OCI-LY7 (cell line): Measurements from ENCODE around the gene PEX10. TPM values are rescaled to one million over a fixed set of nuclear protein-coding genes. Genes with fewer than 3 reads are reported as not detected.

Experiments used
- BruUV-seq: library from RNA; stranded (reverse); fragments of 400-500 nt; replicated peaks from 2 replicates; lab custom pipeline; 2021; lab: Mats Ljungman, UMichigan
- CTCF ChIA-PET: fragments of 300-600 bp; sonication (Branson Sonifier 250); formaldehyde crosslinking; loops from one replicate; lab custom pipeline; 2022; ENCODE audit warnings: antibody characterized with exemption; ENCODE audit not compliant: unreplicated experiment; lab: Charles Lee
- POLR2A ChIA-PET: fragments of 300-600 bp; sonication (Branson Sonifier 250); formaldehyde crosslinking; loops from one replicate; lab custom pipeline; 2022; ENCODE audit warnings: antibody characterized with exemption; lab: Charles Lee
- DNase-seq: peaks from one replicate; pipeline ENCODE4 v3.0.0-alpha.2; 2015; ENCODE audit warnings: low spot score
- H2AFZ ChIP-seq: fragments of 200-600 bp; sonication (generic), shearing (Covaris generic); 2 replicates; pipeline ENCODE4 v1.6.1; 2014; ENCODE audit warnings: mild to moderate bottlenecking, antibody characterized with exemption, low read length, moderate library complexity
- H3K27ac ChIP-seq: fragments of 200-600 bp; sonication (generic); 2 replicates; pipeline ENCODE4 v1.5.1; 2014; ENCODE audit warnings: mixed run types, low read depth, mild to moderate bottlenecking, moderate library complexity, low read length, inconsistent platforms; ENCODE audit not compliant: poor library complexity, severe bottlenecking
- H3K36me3 ChIP-seq: fragments of 200-600 bp; sonication (generic); 2 replicates; pipeline ENCODE4 v1.6.1; 2014; ENCODE audit warnings: mild to moderate bottlenecking, antibody characterized with exemption, low read length, moderate library complexity, mixed read lengths; ENCODE audit not compliant: insufficient read depth
- H3K4me1 ChIP-seq: fragments of 200-600 bp; sonication (generic); 2 replicates; pipeline ENCODE4 v1.5.1; 2014; ENCODE audit warnings: mild to moderate bottlenecking, low read length; ENCODE audit not compliant: insufficient read depth, poor library complexity, severe bottlenecking
- H3K4me2 ChIP-seq: fragments of 200-600 bp; sonication (generic); 2 replicates; pipeline ENCODE4 v1.6.1; 2014; ENCODE audit warnings: mild to moderate bottlenecking, low read length
- H3K4me3 ChIP-seq: fragments of 200-600 bp; sonication (generic); 2 replicates; pipeline ENCODE4 v1.5.1; 2014; ENCODE audit warnings: mild to moderate bottlenecking, low read depth, low read length; ENCODE audit not compliant: poor library complexity, severe bottlenecking
- H3K79me2 ChIP-seq: fragments of 200-600 bp; sonication (generic); 2 replicates; pipeline ENCODE4 v1.6.1; 2016; ENCODE audit warnings: low read depth, mild to moderate bottlenecking, low read length, moderate library complexity, mixed read lengths; ENCODE audit not compliant: insufficient read depth
- H3K9me2 ChIP-seq: fragments of 200-600 bp; sonication (generic); 2 replicates; pipeline ENCODE4 v1.6.1; 2016; ENCODE audit warnings: mild to moderate bottlenecking, low read length, mixed read lengths; ENCODE audit not compliant: insufficient read depth
- H3K9me3 ChIP-seq: fragments of 200-600 bp; sonication (generic); 2 replicates; pipeline ENCODE4 v1.6.1; 2014; ENCODE audit warnings: mild to moderate bottlenecking, mixed run types, low read length, mixed read lengths
- H4K20me1 ChIP-seq: fragments of 200-600 bp; sonication (generic); 2 replicates; pipeline ENCODE4 v1.6.1; 2014; ENCODE audit warnings: mild to moderate bottlenecking, antibody characterized with exemption, low read length, moderate library complexity, mixed read lengths; ENCODE audit not compliant: insufficient read depth
- EZH2phosphoT487 ChIP-seq: fragments of 200-600 bp; sonication (generic); IDR thresholded peaks from 2 replicates; pipeline ENCODE4 v1.6.1; 2018; ENCODE audit warnings: low read depth, borderline replicate concordance, mild to moderate bottlenecking, mixed run types, antibody characterized with exemption, low read length, moderate library complexity, mixed read lengths
- intact Hi-C: fragments of 100-400 bp; cut with micrococcal nuclease; formaldehyde crosslinking; loops from one replicate; pipeline ENCODE4 v1.10.0; 2022; ENCODE audit not compliant: unreplicated experiment
- total RNA-seq, 2 experiments: library from RNA; depleted of rRNA in 1 of 2; stranded (reverse); fragments of >200 nt in 1 of 2; shearing (Covaris generic) in 1 of 2; gene quantifications; 2 replicates each; pipeline ENCODE4 v1.2.3, GENCODE V29; 2014 to 2022
- TF ChIP-seq, protein P1 (sequence below): fragments of 200-600 bp; sonication (generic); conservative IDR thresholded peaks from 2 replicates; pipeline ENCODE4 v1.5.1; 2014; ENCODE audit warnings: mild to moderate bottlenecking, antibody characterized with exemption, low read length, moderate library complexity, mixed read lengths

The PEX10 gene
- total RNA-seq, 2 experiments from 2014 or later = 23.3 to 24.5 TPM

DNA sequence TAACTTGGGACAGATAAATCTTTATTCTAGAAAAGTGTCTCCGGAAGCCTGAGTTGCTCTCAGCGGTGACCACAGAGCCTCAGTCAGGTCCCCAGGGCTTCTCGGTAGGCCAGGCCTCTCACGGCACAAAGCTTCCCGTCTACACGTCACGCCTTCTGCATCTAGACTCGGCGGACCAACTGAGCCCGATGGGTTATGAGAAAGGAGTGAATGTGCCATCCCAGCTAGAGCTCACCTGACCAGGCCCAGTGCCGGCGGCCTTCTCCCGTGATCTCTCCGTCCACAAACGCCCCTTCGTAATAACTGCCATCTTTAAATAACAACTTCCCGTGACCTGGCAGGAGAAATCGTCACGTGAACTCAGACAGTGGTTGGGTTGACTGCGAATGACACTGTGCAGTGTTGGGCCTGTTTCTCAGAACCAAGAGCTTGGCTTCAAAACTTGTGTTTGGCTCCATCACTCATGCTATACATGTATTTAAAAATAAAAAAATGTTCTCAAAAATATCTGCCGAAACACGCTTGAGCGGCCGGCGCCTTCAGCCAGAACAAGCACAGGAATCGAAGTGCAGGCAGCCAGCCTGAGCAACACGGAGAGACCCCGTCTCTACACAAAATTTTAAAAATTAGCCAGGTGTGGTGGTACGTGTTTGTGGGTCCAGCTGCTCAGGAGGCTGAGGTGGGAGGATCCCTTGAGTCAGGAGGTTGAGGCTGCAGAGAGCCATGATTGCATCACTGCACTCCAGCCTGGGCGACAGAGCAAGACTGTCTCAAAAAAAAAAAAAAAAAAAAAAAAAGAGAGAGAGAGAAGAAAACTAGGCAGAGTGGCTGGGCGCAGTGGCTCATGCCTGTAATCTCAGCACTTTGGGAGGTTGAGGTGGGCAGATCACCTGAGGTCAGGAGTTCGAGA lies 24.1 kb downstream of the PEX10 start:
- intact Hi-C loops = no loop called here
- TF ChIP-seq, protein P1, sequence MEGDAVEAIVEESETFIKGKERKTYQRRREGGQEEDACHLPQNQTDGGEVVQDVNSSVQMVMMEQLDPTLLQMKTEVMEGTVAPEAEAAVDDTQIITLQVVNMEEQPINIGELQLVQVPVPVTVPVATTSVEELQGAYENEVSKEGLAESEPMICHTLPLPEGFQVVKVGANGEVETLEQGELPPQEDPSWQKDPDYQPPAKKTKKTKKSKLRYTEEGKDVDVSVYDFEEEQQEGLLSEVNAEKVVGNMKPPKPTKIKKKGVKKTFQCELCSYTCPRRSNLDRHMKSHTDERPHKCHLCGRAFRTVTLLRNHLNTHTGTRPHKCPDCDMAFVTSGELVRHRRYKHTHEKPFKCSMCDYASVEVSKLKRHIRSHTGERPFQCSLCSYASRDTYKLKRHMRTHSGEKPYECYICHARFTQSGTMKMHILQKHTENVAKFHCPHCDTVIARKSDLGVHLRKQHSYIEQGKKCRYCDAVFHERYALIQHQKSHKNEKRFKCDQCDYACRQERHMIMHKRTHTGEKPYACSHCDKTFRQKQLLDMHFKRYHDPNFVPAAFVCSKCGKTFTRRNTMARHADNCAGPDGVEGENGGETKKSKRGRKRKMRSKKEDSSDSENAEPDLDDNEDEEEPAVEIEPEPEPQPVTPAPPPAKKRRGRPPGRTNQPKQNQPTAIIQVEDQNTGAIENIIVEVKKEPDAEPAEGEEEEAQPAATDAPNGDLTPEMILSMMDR = no peak
- TF ChIP-seq EZH2phosphoT487 = no peak
- Histone ChIP-seq H3K4me3 (peak overlapping the region; percentile 5), H2AFZ (no peak overlapping the region), H3K27ac (peak overlapping the region; percentile 70), H4K20me1 (no peaks in the 10 kb centered on the region; the same call in none of the 2 replicates), H3K36me3 (peaks cover 6% of the 10 kb centered on the region; the same call in 1 of the 2 replicates), H3K9me3 (no peaks in the 10 kb centered on the region), H3K4me1 (peaks cover 42% of the 10 kb centered on the region), H3K4me2 (peak overlapping the region; percentile 42), H3K79me2 (peaks cover 18% of the 10 kb centered on the region), H3K9me2 (no peaks in the 10 kb centered on the region)
- CTCF ChIA-PET = no interaction called here
- DNase-seq = peak; percentile 48
- POLR2A ChIA-PET = interaction anchor here (0.7 to 1.1 kb wide), 2 partner anchors 157 to 199 kb away, joined by 3 to 6 read pairs; no protein-coding TSS in a partner anchor
- no TSS peak for BruUV-seq

DNA sequence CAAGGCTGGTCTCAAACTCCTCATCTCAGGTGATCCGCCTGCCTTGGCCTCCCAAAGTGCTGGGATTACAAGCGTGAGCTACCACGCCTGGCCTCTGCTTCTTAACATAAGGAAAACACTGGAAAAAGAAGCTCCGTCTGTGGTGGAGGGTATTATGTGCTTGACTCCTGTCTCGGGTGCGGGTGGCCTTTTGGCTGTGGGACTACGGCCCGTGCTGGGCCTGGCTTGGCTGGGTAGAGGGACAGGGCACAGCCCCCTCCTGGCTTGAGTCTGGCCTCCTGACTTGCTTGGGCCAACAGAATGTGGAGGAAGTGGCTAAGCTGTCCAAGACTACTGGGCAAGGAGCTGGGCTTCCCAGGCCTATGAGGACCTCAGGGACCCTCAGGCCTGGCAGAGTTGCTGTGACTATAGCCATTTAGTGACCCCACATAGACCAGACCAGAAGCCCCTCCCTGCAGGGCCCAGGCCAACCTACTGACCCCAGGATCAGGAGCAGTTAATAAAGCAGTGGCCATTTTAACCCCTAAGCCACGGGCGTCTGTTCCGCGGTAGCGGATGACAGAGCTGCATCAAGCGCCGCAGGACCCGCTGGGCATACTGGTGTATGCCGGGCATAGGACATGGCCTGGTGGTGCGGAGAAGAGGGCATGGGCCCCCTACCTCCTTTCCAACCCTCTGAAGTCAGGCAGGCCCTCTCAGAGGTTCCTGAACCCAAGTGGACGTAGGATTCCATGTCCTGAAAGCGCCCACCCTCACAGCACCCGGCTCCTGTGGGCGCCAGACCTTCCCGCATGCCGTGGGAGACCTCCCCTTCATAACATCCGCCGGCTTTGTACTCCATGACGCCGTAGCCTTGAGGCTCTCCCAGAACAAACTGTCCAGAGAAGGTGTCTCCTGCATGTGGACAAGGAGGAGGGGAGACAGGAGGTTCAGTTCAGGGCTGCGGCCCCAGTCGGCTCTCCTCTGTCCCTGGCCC lies 25.4 kb downstream of the PEX10 start:
- no peak overlapping the region for H2AFZ ChIP-seq
- H3K4me1 ChIP-seq = peaks cover 34% of the 10 kb centered on the region
- H3K27ac ChIP-seq = peak overlapping the region; percentile 70
- BruUV-seq = no TSS peak
- peaks cover 5% of the 10 kb centered on the region; the same call in 1 of the 2 replicates for H3K79me2 ChIP-seq
- TF ChIP-seq EZH2phosphoT487 = no peak
- TF ChIP-seq, protein P1 = no peak
- no peaks in the 10 kb centered on the region for H3K9me3 ChIP-seq
- no peak overlapping the region for H3K4me3 ChIP-seq
- no peaks in the 10 kb centered on the region for H3K9me2 ChIP-seq
- H3K36me3 ChIP-seq = no peaks in the 10 kb centered on the region
- DNase-seq = no peak
- CTCF ChIA-PET = no interaction called here
- no peak overlapping the region for H3K4me2 ChIP-seq
- POLR2A ChIA-PET = interaction anchor here (1.1 kb wide), 1 partner anchor 159 kb away, joined by 3 read pairs; no protein-coding TSS in a partner anchor
- intact Hi-C loops = no loop called here
- H4K20me1 ChIP-seq = no peaks in the 10 kb centered on the region; the same call in 1 of the 2 replicates
